Naive thymus-derived CD4-positive, alpha-beta T cell (primary cell): Measurements from ENCODE around the gene SLC16A11. TPM values are rescaled to one million over a fixed set of nuclear protein-coding genes. Genes with fewer than 3 reads are reported as not detected.

Experiments
- ATAC-seq: fragments of 150-1000 bp; cut with Tn5 transposase; 2 replicates; pipeline ENCODE4 v1.10.0; 2021; ENCODE audit warnings: mild to moderate bottlenecking, moderate library complexity
- CTCF ChIA-PET: fragments of 350-600 bp; sonication (Branson Sonifier 250); formaldehyde crosslinking; loops from one replicate; lab custom pipeline; 2021; ENCODE audit warnings: antibody characterized with exemption; lab: Charles Lee
- POLR2A ChIA-PET: fragments of 350-600 bp; sonication (Branson Sonifier 250); formaldehyde crosslinking; loops from one replicate; lab custom pipeline; 2021; ENCODE audit warnings: antibody characterized with exemption, inconsistent platforms; lab: Charles Lee
- DNase-seq, 9 donors: peaks; one replicate each; pipeline versions ENCODE4 v3.0.0 to v3.0.0-alpha.2; 2020 to 2022; ENCODE audit warnings: mixed read lengths in 1 of 9
- H3K27ac ChIP-seq: one replicate; pipeline ENCODE4 v1.7.0; 2013; ENCODE audit warnings: mild to moderate bottlenecking, low read depth, low read length, moderate library complexity
- H3K27me3 ChIP-seq, 2 donors: one replicate each; pipeline ENCODE4 v1.7.0; 2013; ENCODE audit warnings: low read length in 2 of 2, mild to moderate bottlenecking in 2 of 2, moderate library complexity in 2 of 2; ENCODE audit not compliant: control insufficient read depth in 2 of 2, insufficient read depth in 2 of 2
- H3K36me3 ChIP-seq, 3 experiments: 1 replicate in 2 of 3; 2 replicates in 1 of 3; pipeline ENCODE4 v1.7.0; 2013; ENCODE audit warnings: low read length in 3 of 3, mild to moderate bottlenecking in 3 of 3, moderate library complexity in 1 of 3; ENCODE audit not compliant: insufficient read depth in 3 of 3, control insufficient read depth in 2 of 3
- H3K4me1 ChIP-seq, 2 donors: one replicate each; pipeline ENCODE4 v1.7.0; 2013; ENCODE audit warnings: low read length in 2 of 2, mild to moderate bottlenecking in 2 of 2, moderate library complexity in 1 of 2; ENCODE audit not compliant: control insufficient read depth in 2 of 2, insufficient read depth in 2 of 2
- H3K4me3 ChIP-seq: 2 replicates; pipeline ENCODE4 v1.7.0; 2013; ENCODE audit warnings: mild to moderate bottlenecking, low read length
- H3K9me3 ChIP-seq, 3 experiments: 1 replicate in 2 of 3; 2 replicates in 1 of 3; pipeline ENCODE4 v1.7.0; 2013; ENCODE audit warnings: low read length in 3 of 3; ENCODE audit not compliant: control insufficient read depth in 2 of 3
- H3K27ac Mint-ChIP-seq, 9 donors: one replicate each; pipeline ENCODE4 v1.8.0; 2020 to 2022; ENCODE audit warnings: mixed read lengths in 9 of 9, mild to moderate bottlenecking in 8 of 9, moderate library complexity in 5 of 9, inconsistent platforms in 2 of 9
- H3K27me3 Mint-ChIP-seq, 5 donors: one replicate each; pipeline ENCODE4 v1.8.0; 2021 to 2022; ENCODE audit warnings: mixed read lengths in 5 of 5, mild to moderate bottlenecking in 1 of 5
- H3K36me3 Mint-ChIP-seq, 5 donors: one replicate each; pipeline ENCODE4 v1.8.0; 2020 to 2022; ENCODE audit warnings: mixed read lengths in 5 of 5, mild to moderate bottlenecking in 3 of 5, inconsistent platforms in 1 of 5
- H3K4me1 Mint-ChIP-seq, 7 donors: one replicate each; pipeline ENCODE4 v1.8.0; 2020 to 2022; ENCODE audit warnings: mixed read lengths in 7 of 7, mild to moderate bottlenecking in 3 of 7, inconsistent platforms in 1 of 7
- H3K4me3 Mint-ChIP-seq, 10 donors: one replicate each; pipeline ENCODE4 v1.8.0; 2020 to 2022; ENCODE audit warnings: mild to moderate bottlenecking in 10 of 10, mixed read lengths in 10 of 10, moderate library complexity in 6 of 10, inconsistent platforms in 2 of 10
- H3K9me3 Mint-ChIP-seq, 11 donors: one replicate each; pipeline ENCODE4 v1.8.0; 2020 to 2022; ENCODE audit warnings: mixed read lengths in 11 of 11, mild to moderate bottlenecking in 4 of 11, inconsistent platforms in 1 of 11, moderate library complexity in 1 of 11
- intact Hi-C, 2 donors: fragments of 100-400 bp; cut with micrococcal nuclease; formaldehyde crosslinking; loops; one replicate each; pipeline ENCODE4 v1.15.1; 2023
- polyA plus RNA-seq, 2 donors: library from polyadenylated mRNA; unstranded; fragments of 300-500 nt; fragmentation: Illumina TruSeq; gene quantifications; one replicate each; pipeline ENCODE4 v1.2.3, GENCODE V29; 2021
- total RNA-seq, 6 experiments: library from RNA in 5 of 6; stranded (reverse) in 5 of 6; gene quantifications; 1 replicate in 5 of 6; 2 replicates in 1 of 6; pipeline ENCODE4 v1.2.3 and lab custom pipeline; 2021 to 2026

The SLC16A11 gene
- total and polyA plus RNA-seq, 7 experiments from 2014 or later: 0.24 to 1.7 (median 1.1) TPM

- Histone ChIP-seq H3K4me3 (no peak overlapping the region), H3K4me1 (peaks cover 5 to 10% of the 10 kb centered on the region in 2 donors), H3K27me3 (no peaks in the 10 kb centered on the region), H3K36me3 (no peaks in the 10 kb centered on the region), H3K27ac (no peak overlapping the region), H3K9me3 (no peaks in the 10 kb centered on the region)
- Mint-ChIP-seq H3K27me3 (peaks cover 6 to 29% (median 8%) of the 10 kb centered on the region in 5 donors), H3K4me3 (peak overlapping the region in 2 of 10 donors; percentile 38 to 44), H3K4me1 (peaks cover 10 to 36% (median 30%) of the 10 kb centered on the region in 7 donors), H3K36me3 (no peaks in the 10 kb centered on the region), H3K9me3 (peaks cover 0 to 4% (median 0%) of the 10 kb centered on the region in 11 donors), H3K27ac (no peak overlapping the region)
- ATAC-seq: peak; percentile 90
- DNase-seq: no peak
- intact Hi-C loops: no loop called here
- CTCF ChIA-PET: interaction anchor here (0.7 kb wide), 1 partner anchor 51 kb away, joined by 3 read pairs; no protein-coding TSS in a partner anchor
- POLR2A ChIA-PET: interaction anchor here (0.6 kb wide), 1 partner anchor 79 kb away, joined by 3 read pairs; no protein-coding TSS in a partner anchor
These were observed 37.6 kb upstream of the SLC16A11 start for GRCh38 chr17:7081341-7082062.

GRCh38 chr17:7080456-7081041 is 36.7 kb upstream of the SLC16A11 start:
- ATAC-seq: no peak
- Histone ChIP-seq H3K9me3 (no peaks in the 10 kb centered on the region), H3K4me1 (peaks cover 5 to 10% of the 10 kb centered on the region in 2 donors), H3K27me3 (no peaks in the 10 kb centered on the region), H3K27ac (no peak overlapping the region), H3K36me3 (no peaks in the 10 kb centered on the region), H3K4me3 (no peak overlapping the region)
- DNase-seq: no peak
- ChIA-PET POLR2A (no interaction called here), CTCF (no interaction called here)
- H3K27me3 Mint-ChIP-seq: peaks cover 0 to 26% (median 6%) of the 10 kb centered on the region in 5 donors
- intact Hi-C loops: no loop called here
- peaks cover 10 to 36% (median 30%) of the 10 kb centered on the region in 7 donors for H3K4me1 Mint-ChIP-seq
- H3K27ac Mint-ChIP-seq: no peak overlapping the region
- no peak overlapping the region for H3K4me3 Mint-ChIP-seq
- H3K36me3 Mint-ChIP-seq: no peaks in the 10 kb centered on the region
- H3K9me3 Mint-ChIP-seq: peaks cover 0 to 2% (median 0%) of the 10 kb centered on the region in 11 donors

GRCh38 chr17:7079581-7080455 is 35.9 kb upstream of the SLC16A11 start, which contains the start of gene CLEC10A:
Gene CLEC10A (minus strand): TSS chr17:7080251. CDS start chr17:7078812, 1,439 bp downstream.
- H3K4me3 Mint-ChIP-seq: no peak within 1 kb of the TSS
- Histone ChIP-seq H3K36me3 (no peaks in the 10 kb centered on the region), H3K9me3 (no peaks in the 10 kb centered on the region), H3K4me3 (no peak within 1 kb of the TSS), H3K27me3 (no peaks in the 10 kb centered on the region), H3K4me1 (peaks cover 5 to 10% of the 10 kb centered on the region in 2 donors), H3K27ac (no peak within 1 kb of the TSS)
- H3K4me1 Mint-ChIP-seq: peaks cover 10 to 36% (median 30%) of the 10 kb centered on the region in 7 donors
- intact Hi-C loops: no loop called here
- ChIA-PET CTCF (no interaction called here), POLR2A (no interaction called here)
- peaks cover 0 to 2% (median 0%) of the 10 kb centered on the region in 11 donors for H3K9me3 Mint-ChIP-seq
- DNase-seq: no peak
- ATAC-seq: peak; percentile 38
- H3K27me3 Mint-ChIP-seq: peaks cover 0 to 26% (median 6%) of the 10 kb centered on the region in 5 donors
- no peak within 1 kb of the TSS for H3K27ac Mint-ChIP-seq
- no peaks in the 10 kb centered on the region for H3K36me3 Mint-ChIP-seq

GRCh38 chr17:7078711-7079110 is 34.8 kb upstream of the SLC16A11 start:
- DNase-seq (no peak), ATAC-seq (no peak)
- Mint-ChIP-seq H3K36me3 (no peaks in the 10 kb centered on the region), H3K27me3 (peaks cover 0 to 17% (median 5%) of the 10 kb centered on the region in 5 donors), H3K4me3 (peak overlapping the region in 1 of 10 donors; percentile 16), H3K27ac (peak overlapping the region in 1 of 9 donors; percentile 18), H3K9me3 (peaks cover 0 to 2% (median 0%) of the 10 kb centered on the region in 11 donors), H3K4me1 (peaks cover 5 to 26% (median 22%) of the 10 kb centered on the region in 7 donors)
- ChIA-PET CTCF (no interaction called here), POLR2A (no interaction called here)
- H3K4me1 ChIP-seq: peaks cover 5 to 10% of the 10 kb centered on the region in 2 donors
- H3K36me3 ChIP-seq: no peaks in the 10 kb centered on the region
- no peak overlapping the region for H3K4me3 ChIP-seq
- H3K27me3 ChIP-seq: no peaks in the 10 kb centered on the region
- no peak overlapping the region for H3K27ac ChIP-seq
- intact Hi-C loops: no loop called here
- no peaks in the 10 kb centered on the region for H3K9me3 ChIP-seq

GRCh38 chr17:7077911-7078546 is 34.1 kb upstream of the SLC16A11 start:
- H3K4me1 Mint-ChIP-seq: peaks cover 5 to 22% (median 18%) of the 10 kb centered on the region in 7 donors
- Histone ChIP-seq H3K9me3 (no peaks in the 10 kb centered on the region), H3K4me1 (peaks cover 5 to 10% of the 10 kb centered on the region in 2 donors), H3K27ac (no peak overlapping the region), H3K27me3 (no peaks in the 10 kb centered on the region), H3K4me3 (no peak overlapping the region), H3K36me3 (no peaks in the 10 kb centered on the region)
- peaks cover 0 to 15% (median 0%) of the 10 kb centered on the region in 5 donors for H3K27me3 Mint-ChIP-seq
- no peak overlapping the region for H3K4me3 Mint-ChIP-seq
- CTCF ChIA-PET: no interaction called here
- intact Hi-C loops: no loop called here
- ATAC-seq (no peak), DNase-seq (no peak)
- POLR2A ChIA-PET: no interaction called here
- H3K9me3 Mint-ChIP-seq: peaks cover 0 to 2% (median 0%) of the 10 kb centered on the region in 11 donors
- peak overlapping the region in 1 of 9 donors; percentile 43 for H3K27ac Mint-ChIP-seq
- H3K36me3 Mint-ChIP-seq: no peaks in the 10 kb centered on the region

- no peak overlapping the region for H3K27ac Mint-ChIP-seq
- CTCF ChIA-PET: interaction anchor here (1.2 kb wide), 1 partner anchor 62 kb away, joined by 3 read pairs; no protein-coding TSS in a partner anchor
- H3K27me3 ChIP-seq: no peaks in the 10 kb centered on the region
These were observed 31.0 kb upstream of the SLC16A11 start for GRCh38 chr17:7074931-7075330.

More at GRCh38 chr17:7074931-7075330, 31.0 kb upstream of the SLC16A11 start:
- Mint-ChIP-seq H3K27me3 (peaks cover 0 to 15% (median 0%) of the 10 kb centered on the region in 5 donors), H3K9me3 (no peaks in the 10 kb centered on the region), H3K4me1 (peaks cover 0 to 6% (median 0%) of the 10 kb centered on the region in 7 donors), H3K4me3 (no peak overlapping the region), H3K36me3 (no peaks in the 10 kb centered on the region)
- Histone ChIP-seq H3K4me1 (no peaks in the 10 kb centered on the region), H3K4me3 (no peak overlapping the region), H3K27ac (no peak overlapping the region), H3K9me3 (no peaks in the 10 kb centered on the region), H3K36me3 (no peaks in the 10 kb centered on the region)
- POLR2A ChIA-PET: no interaction called here
- DNase-seq (no peak), ATAC-seq (no peak)
- intact Hi-C loops: no loop called here
